Activated CD8-positive, alpha-beta memory T cell treated with anti-CD3 and anti-CD28 coated beads, Interleukin-2, amount 10 ng/mL, durations not matched to agents 7 days and 5 days (primary cell): Measurements from ENCODE around the gene CASQ2. TPM values are rescaled to one million over a fixed set of nuclear protein-coding genes. Genes with fewer than 3 reads are reported as not detected.

Experiments
- ATAC-seq: fragments of 150-1000 bp; cut with Tn5 transposase; one replicate; pipeline ENCODE4 v1.10.0; 2021; ENCODE audit warnings: moderate library complexity
- CTCF ChIA-PET: fragments of 350-600 bp; sonication (Branson Sonifier 250); formaldehyde crosslinking; loops from one replicate; lab custom pipeline; 2021; ENCODE audit warnings: antibody characterized with exemption; lab: Charles Lee
- DNase-seq: peaks from one replicate; pipeline ENCODE4 v3.0.0-alpha.2; 2020
- H3K27ac Mint-ChIP-seq: one replicate; pipeline ENCODE4 v1.8.0; 2021; ENCODE audit warnings: mild to moderate bottlenecking, mixed read lengths
- H3K27me3 Mint-ChIP-seq: one replicate; pipeline ENCODE4 v1.8.0; 2021; ENCODE audit warnings: mixed read lengths
- H3K36me3 Mint-ChIP-seq: one replicate; pipeline ENCODE4 v1.8.0; 2021; ENCODE audit warnings: mild to moderate bottlenecking, mixed read lengths
- H3K4me1 Mint-ChIP-seq: one replicate; pipeline ENCODE4 v1.8.0; 2021; ENCODE audit warnings: mixed read lengths
- H3K4me3 Mint-ChIP-seq: one replicate; pipeline ENCODE4 v1.8.0; 2021; ENCODE audit warnings: mild to moderate bottlenecking, moderate library complexity, mixed read lengths
- H3K9me3 Mint-ChIP-seq: one replicate; pipeline ENCODE4 v1.8.0; 2022; ENCODE audit warnings: low read depth, mixed read lengths
- total RNA-seq, 2 experiments: library from RNA; stranded (reverse); gene quantifications; one replicate each; pipeline ENCODE4 v1.2.3, GENCODE V29; 2021

The CASQ2 gene
- total RNA-seq, 2 experiments from 2014 or later, result not detected

DNA sequence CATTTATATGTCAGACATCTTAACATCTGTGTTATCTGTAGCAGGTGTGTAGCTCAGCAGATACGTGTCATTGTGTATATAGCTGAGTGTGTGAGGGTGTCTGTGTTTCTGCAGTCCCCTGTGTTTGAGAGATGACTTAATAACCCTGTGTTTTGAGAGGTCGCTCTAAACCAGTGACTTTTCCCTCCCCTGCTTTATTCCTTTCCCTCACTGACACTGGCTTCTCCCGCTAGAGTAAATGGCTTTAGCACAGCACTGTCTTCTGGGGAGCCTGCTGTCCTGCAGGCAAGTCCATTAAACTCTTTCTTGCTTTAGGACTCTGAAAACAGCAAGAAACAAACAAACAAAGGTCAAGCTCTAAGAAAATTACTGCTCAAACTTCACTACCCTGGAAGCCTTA, 73.7 kb downstream of the CASQ2 start:
- Mint-ChIP-seq H3K27ac (no peak overlapping the region), H3K4me3 (no peak overlapping the region), H3K27me3 (peaks cover 10% of the 10 kb centered on the region), H3K4me1 (no peaks in the 10 kb centered on the region), H3K36me3 (peaks cover 4% of the 10 kb centered on the region), H3K9me3 (no peaks in the 10 kb centered on the region)
- ATAC-seq (no peak), DNase-seq (no peak)
- CTCF ChIA-PET, result interaction anchor here (0.9 kb wide), 1 partner anchor 11 kb away, joined by 4 read pairs; no protein-coding TSS in a partner anchor

DNA sequence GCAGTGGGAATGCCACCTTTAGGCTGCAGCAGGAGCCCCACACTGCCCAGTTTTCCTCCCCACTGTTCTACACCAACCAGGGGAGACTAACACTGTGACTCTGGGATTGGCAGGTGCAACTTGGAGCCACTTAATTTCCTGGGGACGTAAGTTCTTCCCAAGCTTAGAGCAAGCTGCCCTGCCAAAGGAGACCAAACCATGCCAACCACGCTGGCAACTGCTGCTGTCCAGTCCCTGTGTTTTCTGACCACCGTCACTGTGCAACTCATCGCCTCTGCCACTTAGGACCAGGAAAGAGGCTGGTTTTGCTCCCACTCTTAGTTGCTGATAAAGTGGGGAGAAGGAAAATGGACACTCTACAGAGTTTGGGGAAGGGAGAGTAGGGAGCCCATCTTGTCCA, 76.3 kb downstream of the CASQ2 start:
- Mint-ChIP-seq H3K4me3 (no peak overlapping the region), H3K9me3 (no peaks in the 10 kb centered on the region), H3K27ac (no peak overlapping the region), H3K27me3 (peaks cover 2% of the 10 kb centered on the region), H3K4me1 (no peaks in the 10 kb centered on the region), H3K36me3 (peaks cover 4% of the 10 kb centered on the region)
- ATAC-seq, result no peak
- CTCF ChIA-PET, result interaction anchor here (1.3 kb wide), 1 partner anchor 15 kb away, joined by 3 read pairs; no protein-coding TSS in a partner anchor
- DNase-seq, result no peak

DNA sequence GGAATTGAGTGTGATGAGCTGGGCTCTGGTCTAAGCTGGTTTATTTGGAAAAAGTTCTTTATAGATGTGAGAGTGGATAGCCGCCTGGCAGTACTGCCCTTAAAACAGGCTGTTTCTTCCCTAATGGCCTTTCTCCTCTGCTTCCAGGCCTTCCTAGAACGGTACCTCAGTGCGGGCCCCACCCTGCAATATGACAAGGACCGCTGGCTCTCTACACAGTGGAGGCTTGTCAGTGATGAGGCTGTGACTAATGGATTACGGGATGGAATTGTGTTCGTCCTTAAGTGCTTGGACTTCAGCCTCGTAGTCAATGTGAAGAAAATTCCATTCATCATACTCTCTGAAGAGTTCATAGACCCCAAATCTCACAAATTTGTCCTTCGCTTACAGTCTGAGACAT, 77.5 kb downstream of the CASQ2 start:
- Mint-ChIP-seq H3K9me3 (no peaks in the 10 kb centered on the region), H3K4me1 (no peaks in the 10 kb centered on the region), H3K4me3 (no peak overlapping the region), H3K36me3 (peaks cover 4% of the 10 kb centered on the region), H3K27ac (no peak overlapping the region), H3K27me3 (no peaks in the 10 kb centered on the region)
- DNase-seq (no peak), ATAC-seq (no peak)
- CTCF ChIA-PET, result no interaction called here

DNA sequence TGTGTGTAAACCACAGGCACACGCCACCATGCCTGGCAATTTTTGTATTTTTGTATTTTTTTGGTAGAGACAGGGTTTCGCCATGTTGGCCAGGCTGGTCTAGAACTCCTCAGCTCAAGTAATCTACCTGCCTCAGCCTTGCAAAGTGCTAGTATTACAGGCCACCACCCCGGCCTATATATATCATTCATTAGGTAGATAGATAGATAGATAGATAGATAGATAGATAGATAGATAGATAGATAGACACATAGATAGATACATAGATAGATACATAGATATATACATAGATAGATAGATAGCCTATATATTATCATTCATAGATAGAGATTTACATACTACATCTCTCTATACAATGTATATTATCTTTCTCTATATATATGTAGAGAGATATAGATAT, 80.8 kb downstream of the CASQ2 start:
- CTCF ChIA-PET, result interaction anchor here (1.6 kb wide), 1 partner anchor 19 kb away, joined by 4 read pairs; no protein-coding TSS in a partner anchor
- ATAC-seq, result no peak
- peaks cover 12% of the 10 kb centered on the region for H3K36me3 Mint-ChIP-seq
- H3K4me1 Mint-ChIP-seq, result peaks cover 9% of the 10 kb centered on the region
- H3K27me3 Mint-ChIP-seq, result no peaks in the 10 kb centered on the region
- H3K4me3 Mint-ChIP-seq, result no peak overlapping the region
- DNase-seq, result no peak
- H3K27ac Mint-ChIP-seq, result no peak overlapping the region
- H3K9me3 Mint-ChIP-seq, result no peaks in the 10 kb centered on the region

DNA sequence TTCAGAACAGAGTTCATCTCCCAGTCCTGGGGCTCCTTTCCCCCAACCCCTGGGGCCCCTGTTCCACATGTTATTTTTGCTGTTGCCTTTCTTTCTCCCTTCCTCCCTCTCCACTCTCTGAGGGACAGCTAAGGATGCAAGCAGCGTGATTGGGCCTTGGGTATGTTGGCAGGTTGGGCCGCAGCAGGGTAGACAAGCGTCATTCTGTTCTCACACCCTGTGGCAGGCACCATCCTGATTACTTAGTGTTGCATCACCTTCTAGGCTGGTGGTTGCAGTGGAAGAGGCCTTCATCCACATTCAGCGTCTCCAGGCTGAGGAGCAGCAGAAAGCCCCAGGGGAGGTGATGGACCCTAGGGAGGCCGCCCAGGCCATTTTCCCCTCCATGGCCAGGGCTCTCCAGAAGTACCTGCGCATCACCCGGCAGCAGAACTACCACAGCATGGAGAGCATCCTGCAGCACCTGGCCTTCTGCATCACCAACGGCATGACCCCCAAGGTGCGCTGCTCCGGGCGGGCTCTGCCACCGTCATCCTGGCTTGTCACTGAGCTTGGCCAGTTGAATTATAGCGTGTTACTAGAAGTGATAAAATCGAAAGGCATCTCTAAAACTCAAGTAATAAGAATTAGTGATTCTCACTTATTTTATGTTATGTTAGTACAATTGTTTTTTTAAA, 83.3 kb downstream of the CASQ2 start:
- Mint-ChIP-seq H3K9me3 (no peaks in the 10 kb centered on the region), H3K27me3 (no peaks in the 10 kb centered on the region), H3K27ac (no peak overlapping the region), H3K4me1 (peaks cover 13% of the 10 kb centered on the region), H3K36me3 (peaks cover 12% of the 10 kb centered on the region), H3K4me3 (no peak overlapping the region)
- CTCF ChIA-PET, result no interaction called here
- ATAC-seq (no peak), DNase-seq (no peak)

DNA sequence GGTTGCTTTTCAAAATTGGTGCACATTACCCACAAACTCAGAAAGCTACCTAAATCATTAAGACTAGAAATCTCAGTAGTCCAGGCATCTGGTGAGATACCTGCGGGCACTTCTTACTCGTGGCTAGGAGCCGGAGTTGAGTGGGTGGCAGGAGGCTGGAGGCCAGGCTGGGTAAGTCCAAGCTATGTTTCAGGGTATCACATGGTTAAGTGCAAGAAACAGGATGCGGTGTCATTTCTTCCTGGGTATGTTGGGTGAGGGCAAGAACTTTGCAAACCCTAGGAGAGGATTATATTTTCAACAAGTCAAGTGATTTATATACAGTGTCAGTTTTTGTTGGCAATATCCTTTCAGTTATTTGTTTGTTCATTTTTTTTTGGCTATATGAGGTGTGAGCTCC, 85.7 kb downstream of the CASQ2 start:
- no peak overlapping the region for H3K4me3 Mint-ChIP-seq
- no peak for ATAC-seq
- H3K36me3 Mint-ChIP-seq, result peaks cover 9% of the 10 kb centered on the region
- H3K9me3 Mint-ChIP-seq, result no peaks in the 10 kb centered on the region
- peaks cover 21% of the 10 kb centered on the region for H3K4me1 Mint-ChIP-seq
- CTCF ChIA-PET, result interaction anchor here (1.1 to 1.4 kb wide), 2 partner anchors 24 to 75 kb away, joined by 3 to 4 read pairs; no protein-coding TSS in a partner anchor
- no peaks in the 10 kb centered on the region for H3K27me3 Mint-ChIP-seq
- H3K27ac Mint-ChIP-seq, result no peak overlapping the region
- DNase-seq, result no peak

DNA sequence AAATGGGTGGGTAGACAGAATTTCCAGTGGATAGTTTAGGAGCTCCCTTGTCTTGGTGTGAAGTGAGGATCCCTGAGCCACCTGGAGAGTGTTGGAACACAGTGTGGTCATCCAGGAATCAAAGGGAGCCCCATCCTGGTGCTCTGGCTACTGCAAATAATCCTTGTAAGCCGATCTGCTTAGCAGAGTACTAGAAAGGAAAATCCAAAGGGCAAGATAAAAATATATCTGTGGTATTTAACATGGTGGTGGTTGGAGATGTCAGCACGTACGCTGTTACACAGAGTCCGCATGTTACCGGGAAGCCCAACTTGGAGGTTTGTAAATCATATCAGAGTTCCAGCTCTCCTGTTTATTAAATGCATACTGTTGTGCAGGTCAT, 87.8 kb downstream of the CASQ2 start:
- Mint-ChIP-seq H3K4me1 (peaks cover 23% of the 10 kb centered on the region), H3K36me3 (peaks cover 9% of the 10 kb centered on the region), H3K4me3 (no peak overlapping the region), H3K9me3 (no peaks in the 10 kb centered on the region), H3K27ac (no peak overlapping the region), H3K27me3 (no peaks in the 10 kb centered on the region)
- CTCF ChIA-PET, result interaction anchor here (1.1 kb wide), 1 partner anchor 26 kb away, joined by 4 read pairs; no protein-coding TSS in a partner anchor
- DNase-seq (no peak), ATAC-seq (no peak)

DNA sequence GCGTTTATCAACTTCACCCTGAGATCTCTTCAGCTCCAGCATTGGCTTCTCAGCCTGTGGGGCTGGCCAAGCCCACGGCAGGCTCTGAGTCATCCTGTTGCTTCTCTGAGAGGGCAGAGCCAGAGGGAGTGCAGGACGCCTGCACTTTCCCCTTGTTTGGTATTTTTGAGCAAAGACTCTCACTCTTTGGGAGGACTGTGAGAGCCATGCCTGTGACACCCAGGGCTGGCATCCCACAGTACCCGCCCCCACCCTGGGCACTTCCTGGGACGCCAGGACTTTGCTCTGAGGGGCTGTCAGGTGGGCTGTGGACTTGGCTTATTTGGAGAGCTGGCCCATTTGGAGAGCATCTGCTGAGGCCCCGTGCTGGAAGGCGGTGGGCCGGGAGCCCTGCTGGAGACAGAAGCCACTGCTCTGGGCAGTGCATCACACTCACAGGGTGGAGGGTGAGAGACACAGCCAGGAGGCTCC, 89.3 kb downstream of the CASQ2 start:
- DNase-seq, result no peak
- Mint-ChIP-seq H3K36me3 (peaks cover 8% of the 10 kb centered on the region), H3K4me3 (no peak overlapping the region), H3K27me3 (no peaks in the 10 kb centered on the region), H3K9me3 (no peaks in the 10 kb centered on the region), H3K4me1 (peaks cover 23% of the 10 kb centered on the region), H3K27ac (no peak overlapping the region)
- peak; percentile 47 for ATAC-seq
- CTCF ChIA-PET, result interaction anchor here (1.0 kb wide), 1 partner anchor 28 kb away, joined by 4 read pairs; no protein-coding TSS in a partner anchor

DNA sequence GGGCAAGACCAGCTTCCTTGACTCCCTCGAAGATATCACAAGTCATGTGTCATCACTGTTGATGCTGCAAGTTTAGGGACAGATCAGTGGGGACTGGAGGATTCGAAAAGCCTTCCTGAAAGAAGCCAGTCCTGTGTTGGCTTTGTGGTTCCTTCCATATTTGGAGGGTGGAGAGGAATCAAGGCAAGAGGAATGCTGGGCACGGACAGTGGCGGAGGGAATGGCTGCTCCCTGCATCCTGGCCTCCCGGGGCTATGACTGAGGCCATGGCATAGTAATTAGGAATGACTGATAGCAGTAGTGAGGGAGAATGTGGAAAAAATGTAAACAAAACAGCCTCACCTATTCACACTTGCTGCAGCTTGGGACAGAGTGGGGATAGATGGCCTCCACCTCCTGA, 90.4 kb downstream of the CASQ2 start:
- H3K4me1 Mint-ChIP-seq, result peaks cover 18% of the 10 kb centered on the region
- H3K27ac Mint-ChIP-seq, result no peak overlapping the region
- CTCF ChIA-PET, result no interaction called here
- no peaks in the 10 kb centered on the region for H3K27me3 Mint-ChIP-seq
- peaks cover 1% of the 10 kb centered on the region for H3K36me3 Mint-ChIP-seq
- DNase-seq (no peak), ATAC-seq (no peak)
- H3K9me3 Mint-ChIP-seq, result no peaks in the 10 kb centered on the region
- H3K4me3 Mint-ChIP-seq, result no peak overlapping the region

DNA sequence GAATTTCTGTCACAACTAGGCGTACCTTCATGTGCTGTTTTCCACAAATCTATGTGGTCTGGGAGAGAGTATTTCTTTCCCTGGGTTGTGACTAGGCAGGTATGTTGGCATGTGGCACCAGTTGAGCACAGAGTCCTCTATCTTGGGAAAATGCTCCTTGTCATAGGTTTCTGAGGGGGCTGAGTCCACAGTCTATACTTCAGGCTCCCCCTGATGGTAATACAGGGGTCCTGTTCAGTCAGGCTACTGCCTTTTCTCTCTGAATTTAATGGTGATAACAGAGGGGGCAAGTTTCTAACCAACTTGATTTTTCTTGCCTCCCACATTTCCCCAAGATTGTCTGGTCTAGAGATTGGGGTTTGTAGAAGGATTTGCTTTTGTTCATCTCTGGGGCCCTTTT, 90.9 kb downstream of the CASQ2 start:
- CTCF ChIA-PET, result no interaction called here
- DNase-seq (no peak), ATAC-seq (no peak)
- no peak overlapping the region for H3K4me3 Mint-ChIP-seq
- H3K4me1 Mint-ChIP-seq, result peaks cover 12% of the 10 kb centered on the region
- H3K9me3 Mint-ChIP-seq, result no peaks in the 10 kb centered on the region
- no peaks in the 10 kb centered on the region for H3K27me3 Mint-ChIP-seq
- peaks cover 1% of the 10 kb centered on the region for H3K36me3 Mint-ChIP-seq
- no peak overlapping the region for H3K27ac Mint-ChIP-seq

DNA sequence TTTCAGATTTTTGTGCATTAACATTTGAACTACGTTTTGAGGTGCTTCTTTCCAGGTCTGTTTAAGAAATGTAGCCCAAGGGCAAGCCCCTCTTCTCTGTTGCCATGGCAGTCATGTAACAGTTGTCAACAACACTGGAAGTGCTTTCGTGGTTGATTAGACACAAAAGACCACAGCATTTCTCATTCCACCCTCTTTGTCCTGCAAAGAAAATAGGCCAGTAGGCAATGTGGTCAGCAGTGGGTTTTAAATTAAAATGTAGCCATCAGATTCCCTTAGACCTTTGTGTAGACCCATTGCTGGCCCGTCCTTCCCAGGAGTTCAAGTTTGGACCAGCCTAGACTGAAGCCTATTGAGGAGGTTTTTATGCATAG, 91.3 kb downstream of the CASQ2 start:
- Mint-ChIP-seq H3K4me1 (peaks cover 10% of the 10 kb centered on the region), H3K36me3 (peaks cover 1% of the 10 kb centered on the region), H3K4me3 (no peak overlapping the region), H3K27ac (no peak overlapping the region), H3K27me3 (no peaks in the 10 kb centered on the region), H3K9me3 (no peaks in the 10 kb centered on the region)
- no peak for ATAC-seq
- CTCF ChIA-PET, result no interaction called here
- DNase-seq, result no peak

DNA sequence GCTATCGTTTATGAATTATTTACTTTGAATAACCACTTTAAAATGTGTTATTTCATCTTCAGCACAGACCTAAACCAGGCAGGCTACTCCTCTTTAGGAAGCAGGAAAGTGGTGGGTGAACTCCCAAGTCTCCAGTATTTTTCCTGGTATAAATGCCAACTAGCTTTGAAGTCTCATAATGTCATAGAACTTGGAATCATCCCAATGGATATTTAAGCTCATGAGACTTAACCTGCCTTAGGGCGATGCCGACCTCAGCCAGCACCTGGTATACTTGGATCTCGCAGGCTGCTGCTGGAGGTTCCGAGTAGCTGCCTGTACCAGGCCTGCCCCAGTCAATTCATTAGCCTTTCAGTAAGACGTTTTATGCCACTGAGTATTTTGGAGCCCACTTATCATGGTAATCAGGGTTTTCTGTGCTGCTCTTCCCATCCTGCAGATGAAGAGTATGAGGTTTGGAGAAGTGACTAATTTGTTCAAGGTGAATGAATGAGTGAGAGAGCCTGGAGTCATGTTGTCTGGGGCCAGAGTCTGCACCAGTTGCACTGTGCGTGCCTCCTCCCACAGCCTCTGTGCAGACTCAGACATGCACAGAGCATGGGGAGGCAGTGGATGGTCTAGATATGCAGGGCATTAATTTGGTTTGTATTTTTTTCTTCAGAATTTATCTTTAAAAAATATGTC, 91.9 kb downstream of the CASQ2 start:
- H3K9me3 Mint-ChIP-seq, result no peaks in the 10 kb centered on the region
- no peak overlapping the region for H3K4me3 Mint-ChIP-seq
- DNase-seq, result no peak
- peaks cover 1% of the 10 kb centered on the region for H3K36me3 Mint-ChIP-seq
- CTCF ChIA-PET, result no interaction called here
- no peak overlapping the region for H3K27ac Mint-ChIP-seq
- no peaks in the 10 kb centered on the region for H3K27me3 Mint-ChIP-seq
- no peak for ATAC-seq
- peaks cover 10% of the 10 kb centered on the region for H3K4me1 Mint-ChIP-seq

DNA sequence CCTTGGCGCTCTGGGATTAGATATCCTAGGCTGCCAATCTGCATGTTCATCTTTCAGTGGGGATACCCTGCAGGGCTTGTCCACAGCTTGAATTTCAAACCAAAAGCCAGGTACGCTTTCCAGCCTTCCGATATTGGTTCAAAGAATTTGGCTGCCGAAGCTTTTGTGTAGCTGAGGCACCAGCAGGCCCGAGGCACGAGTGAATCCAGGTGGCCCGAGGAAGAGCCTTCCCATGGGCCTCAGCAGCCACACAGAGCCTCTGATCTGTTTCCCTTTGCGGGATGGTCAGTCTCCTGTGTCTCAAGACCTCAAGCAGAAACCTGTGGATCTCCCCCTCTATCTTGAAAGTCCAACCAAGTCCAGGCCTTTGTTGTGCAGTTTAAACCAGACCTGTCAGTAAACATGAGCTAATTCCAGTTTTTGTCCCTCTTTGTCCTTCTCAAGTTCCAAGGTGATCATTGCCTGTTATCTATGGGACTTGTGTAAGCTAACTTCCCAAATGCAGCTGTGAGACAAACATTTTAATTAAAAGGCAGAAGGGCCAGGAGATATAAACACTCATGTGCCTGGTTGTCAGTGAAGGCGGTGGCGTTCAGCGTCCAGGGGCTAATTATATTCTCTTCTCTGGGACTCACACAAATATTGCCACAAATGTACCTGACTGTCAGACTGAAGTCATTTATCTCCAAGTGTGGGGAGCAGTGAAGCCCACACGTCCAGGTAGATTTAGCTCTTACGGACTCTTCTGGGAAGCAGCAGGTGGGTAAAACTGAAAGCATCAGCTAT, 96.1 kb downstream of the CASQ2 start:
- Mint-ChIP-seq H3K9me3 (no peaks in the 10 kb centered on the region), H3K27me3 (no peaks in the 10 kb centered on the region), H3K36me3 (peaks cover 13% of the 10 kb centered on the region), H3K4me3 (no peak overlapping the region), H3K27ac (no peak overlapping the region), H3K4me1 (peaks cover 10% of the 10 kb centered on the region)
- ATAC-seq (no peak), DNase-seq (no peak)
- CTCF ChIA-PET, result interaction anchor here (1.3 to 1.7 kb wide), 2 partner anchors 34 to 44 kb away, joined by 3 read pairs; no protein-coding TSS in a partner anchor
